ENCODE measurements around the gene MOBP.

DNA sequence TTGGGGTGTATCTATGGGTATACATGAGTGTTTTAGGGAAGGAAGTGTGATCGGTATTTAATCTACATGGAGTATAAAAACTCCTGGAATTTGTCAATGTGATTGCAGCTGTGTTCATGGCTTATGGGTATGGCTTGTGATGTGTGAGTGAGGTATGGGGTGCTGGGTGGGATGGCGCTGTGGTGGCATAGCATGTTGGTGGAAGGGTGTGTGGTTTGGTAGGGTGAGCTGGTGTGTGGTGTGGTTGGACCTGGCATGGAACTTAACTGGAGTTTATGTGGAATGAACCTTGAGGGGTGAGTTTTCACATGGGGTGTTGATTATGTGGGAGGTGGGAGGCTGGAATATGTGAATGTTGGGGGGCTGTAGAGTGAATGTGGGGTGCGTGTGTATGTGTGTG is 492 bp upstream of the MOBP start:
- TF ChIP-seq, protein P1, sequence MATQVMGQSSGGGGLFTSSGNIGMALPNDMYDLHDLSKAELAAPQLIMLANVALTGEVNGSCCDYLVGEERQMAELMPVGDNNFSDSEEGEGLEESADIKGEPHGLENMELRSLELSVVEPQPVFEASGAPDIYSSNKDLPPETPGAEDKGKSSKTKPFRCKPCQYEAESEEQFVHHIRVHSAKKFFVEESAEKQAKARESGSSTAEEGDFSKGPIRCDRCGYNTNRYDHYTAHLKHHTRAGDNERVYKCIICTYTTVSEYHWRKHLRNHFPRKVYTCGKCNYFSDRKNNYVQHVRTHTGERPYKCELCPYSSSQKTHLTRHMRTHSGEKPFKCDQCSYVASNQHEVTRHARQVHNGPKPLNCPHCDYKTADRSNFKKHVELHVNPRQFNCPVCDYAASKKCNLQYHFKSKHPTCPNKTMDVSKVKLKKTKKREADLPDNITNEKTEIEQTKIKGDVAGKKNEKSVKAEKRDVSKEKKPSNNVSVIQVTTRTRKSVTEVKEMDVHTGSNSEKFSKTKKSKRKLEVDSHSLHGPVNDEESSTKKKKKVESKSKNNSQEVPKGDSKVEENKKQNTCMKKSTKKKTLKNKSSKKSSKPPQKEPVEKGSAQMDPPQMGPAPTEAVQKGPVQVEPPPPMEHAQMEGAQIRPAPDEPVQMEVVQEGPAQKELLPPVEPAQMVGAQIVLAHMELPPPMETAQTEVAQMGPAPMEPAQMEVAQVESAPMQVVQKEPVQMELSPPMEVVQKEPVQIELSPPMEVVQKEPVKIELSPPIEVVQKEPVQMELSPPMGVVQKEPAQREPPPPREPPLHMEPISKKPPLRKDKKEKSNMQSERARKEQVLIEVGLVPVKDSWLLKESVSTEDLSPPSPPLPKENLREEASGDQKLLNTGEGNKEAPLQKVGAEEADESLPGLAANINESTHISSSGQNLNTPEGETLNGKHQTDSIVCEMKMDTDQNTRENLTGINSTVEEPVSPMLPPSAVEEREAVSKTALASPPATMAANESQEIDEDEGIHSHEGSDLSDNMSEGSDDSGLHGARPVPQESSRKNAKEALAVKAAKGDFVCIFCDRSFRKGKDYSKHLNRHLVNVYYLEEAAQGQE (IDR thresholded peaks at IDR 0.05) = no peak
- TF ChIP-seq, protein P2, sequence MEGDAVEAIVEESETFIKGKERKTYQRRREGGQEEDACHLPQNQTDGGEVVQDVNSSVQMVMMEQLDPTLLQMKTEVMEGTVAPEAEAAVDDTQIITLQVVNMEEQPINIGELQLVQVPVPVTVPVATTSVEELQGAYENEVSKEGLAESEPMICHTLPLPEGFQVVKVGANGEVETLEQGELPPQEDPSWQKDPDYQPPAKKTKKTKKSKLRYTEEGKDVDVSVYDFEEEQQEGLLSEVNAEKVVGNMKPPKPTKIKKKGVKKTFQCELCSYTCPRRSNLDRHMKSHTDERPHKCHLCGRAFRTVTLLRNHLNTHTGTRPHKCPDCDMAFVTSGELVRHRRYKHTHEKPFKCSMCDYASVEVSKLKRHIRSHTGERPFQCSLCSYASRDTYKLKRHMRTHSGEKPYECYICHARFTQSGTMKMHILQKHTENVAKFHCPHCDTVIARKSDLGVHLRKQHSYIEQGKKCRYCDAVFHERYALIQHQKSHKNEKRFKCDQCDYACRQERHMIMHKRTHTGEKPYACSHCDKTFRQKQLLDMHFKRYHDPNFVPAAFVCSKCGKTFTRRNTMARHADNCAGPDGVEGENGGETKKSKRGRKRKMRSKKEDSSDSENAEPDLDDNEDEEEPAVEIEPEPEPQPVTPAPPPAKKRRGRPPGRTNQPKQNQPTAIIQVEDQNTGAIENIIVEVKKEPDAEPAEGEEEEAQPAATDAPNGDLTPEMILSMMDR (IDR thresholded peaks at IDR 0.05; ENCODE audit: low read depth, low read length, missing input control) = no peak
- TF ChIP-seq SP1 (IDR thresholded peaks at IDR 0.05) = no peak
- TF ChIP-seq TAF1 (conservative IDR thresholded peaks at IDR 0.05) = no peak
- no peak for TF ChIP-seq GABPA (IDR thresholded peaks at IDR 0.05 in 1 of 2, conservative IDR thresholded peaks at IDR 0.05 in 1 of 2)
- TF ChIP-seq RAD21 (IDR thresholded peaks at IDR 0.05) = no peak
- TF ChIP-seq JUND (IDR thresholded peaks at IDR 0.05) = no peak
- no peak for TF ChIP-seq HNF4G (IDR thresholded peaks at IDR 0.05)
- no peak for TF ChIP-seq RXRA (IDR thresholded peaks at IDR 0.05)
- TF ChIP-seq, protein P3, sequence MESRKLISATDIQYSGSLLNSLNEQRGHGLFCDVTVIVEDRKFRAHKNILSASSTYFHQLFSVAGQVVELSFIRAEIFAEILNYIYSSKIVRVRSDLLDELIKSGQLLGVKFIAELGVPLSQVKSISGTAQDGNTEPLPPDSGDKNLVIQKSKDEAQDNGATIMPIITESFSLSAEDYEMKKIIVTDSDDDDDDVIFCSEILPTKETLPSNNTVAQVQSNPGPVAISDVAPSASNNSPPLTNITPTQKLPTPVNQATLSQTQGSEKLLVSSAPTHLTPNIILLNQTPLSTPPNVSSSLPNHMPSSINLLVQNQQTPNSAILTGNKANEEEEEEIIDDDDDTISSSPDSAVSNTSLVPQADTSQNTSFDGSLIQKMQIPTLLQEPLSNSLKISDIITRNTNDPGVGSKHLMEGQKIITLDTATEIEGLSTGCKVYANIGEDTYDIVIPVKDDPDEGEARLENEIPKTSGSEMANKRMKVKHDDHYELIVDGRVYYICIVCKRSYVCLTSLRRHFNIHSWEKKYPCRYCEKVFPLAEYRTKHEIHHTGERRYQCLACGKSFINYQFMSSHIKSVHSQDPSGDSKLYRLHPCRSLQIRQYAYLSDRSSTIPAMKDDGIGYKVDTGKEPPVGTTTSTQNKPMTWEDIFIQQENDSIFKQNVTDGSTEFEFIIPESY (IDR thresholded peaks at IDR 0.05) = no peak
- no peak for TF ChIP-seq FOXA1 (IDR thresholded peaks at IDR 0.05)
- TF ChIP-seq, protein P4, sequence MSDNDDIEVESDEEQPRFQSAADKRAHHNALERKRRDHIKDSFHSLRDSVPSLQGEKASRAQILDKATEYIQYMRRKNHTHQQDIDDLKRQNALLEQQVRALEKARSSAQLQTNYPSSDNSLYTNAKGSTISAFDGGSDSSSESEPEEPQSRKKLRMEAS (IDR thresholded peaks at IDR 0.05) = no peak
